CD4-positive, alpha-beta T cell treated with Interleukin-2 at 100 ng/mL for 4 hours (primary cell): Measurements from ENCODE around the gene PKD2.

Experiments used
- DNase-seq: peaks from one replicate; pipeline ENCODE4 v3.0.0-alpha.2; 2020; ENCODE audit warnings: low spot score

Gene PKD2

GRCh38 chr4:88027611-88028608 is 20.5 kb downstream of the PKD2 start:
- no peak for DNase-seq

DNA sequence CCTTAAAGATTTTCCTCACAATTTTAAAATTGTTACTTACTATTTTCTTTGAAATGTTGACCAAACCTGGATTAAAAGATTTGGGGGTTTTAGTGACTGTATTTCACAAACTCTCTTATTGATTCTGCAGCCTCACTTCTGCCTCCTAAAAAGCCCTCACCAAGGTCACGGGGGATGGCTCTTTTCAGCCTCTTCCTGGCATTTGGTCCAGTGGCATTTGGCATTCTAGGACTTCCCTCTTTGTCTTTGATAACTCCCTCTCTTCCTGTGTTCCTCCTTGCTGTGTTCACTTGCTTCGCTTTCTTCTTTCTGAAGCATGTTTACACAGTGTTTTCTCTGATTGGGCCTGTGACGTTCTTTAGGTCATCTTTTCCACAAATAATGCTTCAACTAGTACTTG is 21.5 kb downstream of the PKD2 start:
- DNase-seq, result no peak

- DNase-seq, result no peak
These were observed 22.1 kb downstream of the PKD2 start for GRCh38 chr4:88029556-88029955.

DNA sequence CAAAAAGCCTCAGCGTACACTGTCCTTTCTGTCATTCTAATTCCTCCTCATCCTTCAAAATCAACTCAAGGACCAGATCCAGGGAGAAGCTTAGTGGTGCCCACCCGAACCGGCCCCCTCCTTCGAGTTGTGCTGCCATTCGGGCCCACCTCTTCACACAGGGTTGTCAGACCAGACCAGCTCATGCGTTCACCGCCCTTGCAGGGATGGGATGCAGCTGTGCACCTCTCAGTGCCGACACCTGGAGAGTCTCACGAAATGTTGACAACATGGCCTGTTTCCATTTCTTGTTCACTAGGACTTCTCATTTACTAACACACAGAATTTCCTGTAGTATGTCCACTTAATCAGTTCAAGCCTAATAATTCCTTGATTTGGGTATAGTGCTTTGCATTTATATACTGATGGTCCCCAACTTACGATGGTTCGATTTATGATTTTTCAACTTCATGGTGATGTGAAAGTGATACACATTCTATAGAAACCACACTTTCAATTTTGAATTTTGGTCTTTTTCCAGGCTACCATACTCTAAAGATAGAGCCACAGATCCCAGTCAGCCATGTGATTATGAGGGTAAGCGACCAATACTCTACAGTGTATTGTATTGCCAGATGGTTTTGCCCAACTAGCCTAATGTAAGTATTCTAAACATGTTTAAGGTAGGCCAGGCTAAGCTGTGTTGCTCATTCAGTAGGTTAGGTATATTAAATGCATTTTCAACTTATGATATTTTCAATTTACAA is 23.3 kb downstream of the PKD2 start:
- DNase-seq, result no peak

DNA sequence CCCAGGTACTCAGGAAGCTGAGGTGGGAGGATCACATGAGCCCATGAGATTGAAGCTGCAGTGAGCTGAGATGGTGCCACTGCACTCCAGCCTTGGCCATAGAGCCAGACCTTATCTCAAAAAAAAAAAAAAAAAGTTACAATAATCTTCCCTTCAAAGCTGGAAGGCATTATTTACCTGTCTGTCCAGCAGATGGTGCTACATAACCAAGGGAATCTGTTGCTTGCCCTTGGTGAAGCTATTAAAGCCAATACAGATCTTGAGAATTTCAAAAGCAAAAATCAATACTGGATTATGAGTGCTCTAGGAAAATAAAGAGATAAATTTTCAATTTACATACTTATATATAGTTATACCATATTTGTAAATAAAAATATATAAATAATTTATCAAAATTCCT is 25.9 kb downstream of the PKD2 start:
- DNase-seq, result peak; percentile 61

DNA sequence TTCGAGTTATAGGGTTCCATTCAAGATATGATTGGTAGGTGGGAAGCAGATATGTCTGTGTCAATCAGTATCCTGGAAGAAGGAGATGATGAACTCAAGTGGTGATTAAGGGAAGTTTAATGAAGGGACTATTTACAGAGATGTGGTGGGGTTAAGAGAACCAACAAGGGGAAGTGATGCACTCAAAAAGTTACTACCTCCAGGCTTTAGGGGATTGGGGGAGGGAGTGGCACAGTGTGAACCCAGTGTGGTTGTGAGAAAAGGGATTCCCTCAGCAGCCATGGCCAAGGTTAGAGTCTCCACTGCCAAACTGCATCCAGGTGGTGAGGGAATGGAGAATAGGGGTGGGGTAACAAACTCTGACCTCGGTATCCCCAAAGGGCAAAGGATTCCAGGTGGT is 27.9 kb downstream of the PKD2 start:
- DNase-seq, result no peak

DNA sequence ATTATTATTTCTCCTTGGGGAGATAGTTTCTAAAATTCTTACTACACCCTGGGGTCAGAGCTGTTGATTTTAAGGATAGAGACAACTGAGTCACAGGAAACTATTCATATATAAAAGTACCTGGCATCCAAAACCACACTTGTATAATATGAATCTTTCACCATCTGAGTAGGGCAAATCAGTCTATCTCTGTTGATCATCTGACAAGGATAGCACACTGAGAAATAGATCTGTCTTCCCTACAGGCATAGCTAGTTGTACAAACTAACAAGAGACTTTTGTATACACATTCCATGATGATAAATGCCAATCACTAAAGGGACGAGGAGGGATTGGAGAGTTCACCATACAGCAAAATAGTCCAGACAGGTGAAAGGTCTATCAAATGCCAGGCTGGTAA is 30.0 kb downstream of the PKD2 start:
- DNase-seq, result no peak

DNA sequence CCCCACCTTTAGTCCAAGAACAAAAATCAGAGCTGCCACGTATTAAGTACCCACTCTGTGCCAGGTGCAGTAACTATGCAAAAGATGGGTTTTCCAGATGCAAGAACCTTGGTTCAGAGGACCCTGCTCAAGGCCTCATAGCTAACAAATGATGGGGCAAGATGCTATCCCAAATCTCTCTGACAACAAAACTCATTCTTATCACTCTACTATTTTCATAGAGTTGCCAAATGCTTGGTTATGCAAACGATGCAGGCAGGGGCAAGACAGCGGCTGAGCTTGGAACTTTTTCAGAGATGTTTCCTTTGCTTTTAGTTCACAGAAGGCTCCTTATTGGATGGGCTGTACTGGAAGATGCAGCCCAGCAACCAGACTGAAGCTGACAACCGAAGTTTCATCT is 30.5 kb downstream of the PKD2 start:
- no peak for DNase-seq

GRCh38 chr4:88040707-88041106 is 33.3 kb downstream of the PKD2 start:
- no peak for DNase-seq

DNA sequence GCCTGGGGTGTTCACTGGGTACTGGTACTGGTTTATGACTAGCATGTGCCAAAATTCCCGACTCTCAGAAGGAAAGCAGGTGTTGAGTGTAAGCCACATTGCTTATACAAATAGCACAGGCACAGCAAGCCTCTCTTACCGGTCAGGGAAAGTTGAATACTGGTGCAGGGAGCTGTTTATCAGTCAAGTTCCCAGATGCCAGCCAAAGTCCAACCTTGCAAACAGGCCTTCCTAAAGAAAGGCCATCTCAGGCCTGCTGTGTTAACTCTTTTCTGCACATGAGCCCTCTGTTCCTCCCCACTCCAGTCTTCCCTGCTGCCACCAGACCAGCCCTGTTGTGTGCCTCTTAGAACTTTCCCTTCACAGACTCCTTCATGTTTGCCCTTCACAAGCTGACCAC is 34.2 kb downstream of the PKD2 start:
- no peak for DNase-seq

DNA sequence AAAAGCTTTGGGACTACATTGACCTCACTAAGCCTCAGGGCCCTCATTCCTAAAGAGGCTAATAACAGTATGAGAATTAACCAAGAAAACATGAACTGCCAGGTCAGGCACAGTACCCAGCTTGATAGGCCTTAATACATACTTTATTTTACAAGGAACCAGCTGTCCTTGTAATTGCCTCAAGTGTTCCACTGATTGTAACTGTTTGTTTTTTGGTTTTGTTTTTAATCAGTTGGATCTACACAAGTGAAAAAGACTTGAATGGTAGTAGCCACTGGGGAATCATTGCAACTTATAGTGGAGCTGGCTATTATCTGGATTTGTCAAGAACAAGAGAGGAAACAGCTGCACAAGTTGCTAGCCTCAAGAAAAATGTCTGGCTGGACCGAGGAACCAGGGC is 35.6 kb downstream of the PKD2 start:
- no peak for DNase-seq

- no peak for DNase-seq
These were observed 36.3 kb downstream of the PKD2 start for GRCh38 chr4:88043586-88044340.

DNA sequence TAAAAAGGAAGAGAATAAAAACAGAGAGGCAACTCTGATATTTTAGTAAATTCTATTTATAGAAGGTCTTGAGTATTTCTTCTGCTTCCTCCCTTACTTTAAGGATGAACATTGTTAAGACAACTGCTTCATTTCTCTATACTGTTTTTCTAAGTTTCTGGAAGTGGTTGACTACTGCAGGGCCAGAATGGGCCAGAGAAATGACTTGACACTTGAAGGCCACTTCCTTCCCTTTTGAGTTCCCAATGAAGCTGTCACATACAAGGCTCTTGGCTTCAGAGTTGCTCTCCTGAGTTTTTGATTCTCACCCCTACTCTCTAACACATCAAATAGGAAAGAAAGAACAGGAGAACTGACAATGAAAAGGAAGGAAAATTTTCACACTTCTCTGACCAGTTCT is 37.6 kb downstream of the PKD2 start:
- DNase-seq, result no peak

- DNase-seq, result no peak
These were observed 46.8 kb downstream of the PKD2 start for GRCh38 chr4:88054229-88054628.

GRCh38 chr4:88054901-88055300 is 47.5 kb downstream of the PKD2 start:
- DNase-seq, result no peak

DNA sequence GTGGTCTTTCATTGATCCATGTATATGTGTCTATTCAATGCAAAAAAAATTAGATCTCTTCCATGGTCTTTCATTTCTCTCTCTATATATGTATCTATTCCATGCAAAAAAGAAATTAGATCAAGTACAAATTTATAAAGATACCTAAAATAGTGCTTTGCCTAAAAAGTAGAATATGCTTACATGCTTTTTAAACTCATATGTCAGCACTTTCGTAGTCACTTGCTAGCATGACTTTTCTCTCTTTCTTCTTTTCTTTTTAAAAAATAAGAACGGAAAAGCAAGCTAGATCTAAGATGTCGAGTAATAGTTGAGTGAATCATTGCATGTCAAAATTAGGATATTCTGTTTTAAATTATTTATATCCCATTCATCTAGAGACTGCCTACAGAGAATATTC is 50.9 kb downstream of the PKD2 start:
- DNase-seq, result no peak

GRCh38 chr4:88059766-88060165 is 52.3 kb downstream of the PKD2 start:
- DNase-seq, result no peak

- DNase-seq, result no peak
These were observed 53.0 kb downstream of the PKD2 start for GRCh38 chr4:88060431-88060830.

- no peak for DNase-seq
These were observed 54.9 kb downstream of the PKD2 start for GRCh38 chr4:88062311-88062710.

GRCh38 chr4:88062843-88063242 is 55.4 kb downstream of the PKD2 start:
- no peak for DNase-seq

GRCh38 chr4:88063634-88064296 is 56.3 kb downstream of the PKD2 start:
- DNase-seq, result no peak

GRCh38 chr4:88064410-88064809 is 57.0 kb downstream of the PKD2 start:
- DNase-seq, result no peak
